ENCODE measurements around the gene MSI2.

MSI2 gene

DNA sequence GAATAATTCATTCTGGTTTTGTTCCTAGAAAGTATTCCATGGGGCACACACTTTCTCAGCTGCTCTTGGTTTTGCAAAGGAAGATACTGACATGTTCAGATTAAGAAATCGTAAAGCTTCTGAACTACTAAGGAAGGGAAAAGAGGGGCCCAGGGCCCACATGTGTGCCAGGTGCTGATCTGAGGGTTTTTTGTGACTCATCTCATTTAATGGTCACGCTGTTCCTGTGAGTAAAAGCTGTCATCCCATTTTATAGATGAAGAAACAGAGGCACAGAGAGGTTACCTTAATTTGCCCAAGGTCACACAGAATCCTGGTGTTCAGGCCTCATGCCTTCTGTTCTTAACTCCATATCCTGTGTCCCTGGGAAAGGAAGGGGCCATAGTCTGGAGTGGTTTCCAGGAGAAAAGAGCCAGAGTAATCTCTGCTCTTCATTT lies 113.2 kb downstream of the MSI2 start:
- DNase-seq (ENCODE audit: low read depth in 2 of 2): peak in 1 of 2 experiments; percentile 5

GRCh38 chr17:57370037-57370581 lies 113.8 kb downstream of the MSI2 start:
- DNase-seq (ENCODE audit: low read depth in 2 of 2): peak; percentile 33 to 36

DNA sequence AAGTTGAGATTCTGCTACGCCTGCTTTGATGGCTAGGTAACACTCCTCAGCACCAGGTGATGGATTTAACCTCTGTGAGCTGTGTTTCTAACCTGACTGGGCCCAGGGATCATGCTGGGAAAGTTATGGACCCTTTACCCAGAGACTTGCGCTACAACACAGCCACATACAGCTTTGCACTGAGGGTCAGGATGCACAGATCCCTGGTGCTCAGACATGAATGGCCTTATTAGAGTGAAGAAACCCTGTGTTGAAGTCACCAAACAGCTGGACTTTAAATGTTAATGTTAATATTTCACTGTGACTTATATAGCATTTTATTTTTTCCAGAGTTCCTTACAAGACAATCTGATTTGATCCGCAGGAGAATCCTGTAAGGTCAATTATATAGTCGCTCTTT lies 114.3 kb downstream of the MSI2 start:
- DNase-seq (ENCODE audit: low read depth in 2 of 2): no peak

- peak in 1 of 2 experiments; percentile 11 for DNase-seq (ENCODE audit: low read depth in 2 of 2)
These were observed 115.8 kb downstream of the MSI2 start for GRCh38 chr17:57372156-57372555.

DNA sequence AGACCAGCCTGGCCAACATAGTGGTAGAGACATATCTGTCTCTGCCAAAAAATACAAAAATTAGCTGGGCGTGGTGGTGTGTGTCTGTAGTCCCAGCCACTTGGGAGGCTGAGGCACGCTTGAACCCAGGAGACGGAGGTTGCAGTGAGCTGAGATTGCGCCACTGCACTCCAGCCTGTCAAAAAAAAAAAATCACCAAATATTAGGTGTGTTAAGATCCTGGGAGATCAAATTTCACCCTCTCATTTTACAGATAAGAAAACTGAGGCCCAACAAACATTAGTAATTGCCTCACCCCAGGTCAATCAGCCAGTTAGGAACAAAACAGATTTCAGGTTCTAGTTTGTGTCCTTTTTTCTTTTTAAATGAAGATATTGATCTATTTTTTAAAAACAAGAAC lies 116.7 kb downstream of the MSI2 start:
- DNase-seq (ENCODE audit: low read depth in 2 of 2): no peak

DNA sequence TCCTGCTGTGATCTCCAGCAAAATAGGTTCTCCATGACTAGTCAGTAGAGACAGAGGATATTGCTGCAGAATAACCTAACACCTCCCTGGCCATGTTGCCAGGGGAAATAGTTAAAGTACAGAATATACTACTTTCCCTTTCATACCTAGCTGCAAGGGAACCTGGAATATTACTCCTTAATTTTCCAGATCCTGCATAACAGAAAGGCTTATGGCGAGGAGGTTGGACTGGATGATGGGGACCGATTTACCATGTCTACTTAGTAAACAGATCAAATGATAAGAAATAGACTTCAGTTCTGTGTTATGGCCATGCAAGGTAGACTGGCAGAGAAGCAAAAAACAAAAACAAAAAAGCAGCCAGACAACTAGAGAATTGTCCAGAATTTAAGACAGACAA lies 117.4 kb downstream of the MSI2 start:
- DNase-seq (ENCODE audit: low read depth in 2 of 2): no peak

DNA sequence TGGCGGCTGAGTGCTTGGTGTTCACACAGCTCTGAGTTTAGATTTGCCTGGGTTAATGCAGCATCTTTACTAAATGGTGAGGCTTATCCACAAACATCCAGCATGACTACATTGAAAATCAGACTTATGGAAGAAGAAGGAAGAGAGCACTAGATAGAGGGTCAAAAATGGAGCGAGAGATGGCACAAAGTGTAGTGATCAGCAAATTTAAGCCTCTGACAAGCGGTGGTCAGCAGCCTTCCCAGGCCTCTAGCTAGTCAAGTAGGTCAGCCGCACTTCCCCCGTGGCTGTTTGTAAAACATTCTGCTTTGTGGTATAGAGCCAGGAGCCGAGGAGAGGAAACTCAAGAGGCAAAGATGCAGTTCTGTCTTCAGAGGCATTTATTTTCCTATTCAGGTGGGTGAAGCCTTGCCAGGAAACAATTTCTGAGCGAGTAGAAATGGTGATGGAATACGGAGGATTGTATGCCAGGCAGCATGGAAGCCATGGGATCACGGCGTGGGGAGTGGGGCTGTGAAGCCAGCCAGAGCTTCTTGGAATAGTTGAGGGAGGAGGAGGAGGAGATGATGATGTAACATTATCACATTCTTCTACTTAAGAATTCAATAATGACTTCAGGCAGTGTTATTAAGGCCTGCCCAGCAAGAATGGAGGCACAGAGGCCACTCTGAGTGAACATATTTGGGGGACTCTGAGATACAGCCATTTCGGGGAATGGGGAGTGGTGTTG lies 118.9 kb downstream of the MSI2 start:
- DNase-seq (ENCODE audit: low read depth in 2 of 2): no peak

DNA sequence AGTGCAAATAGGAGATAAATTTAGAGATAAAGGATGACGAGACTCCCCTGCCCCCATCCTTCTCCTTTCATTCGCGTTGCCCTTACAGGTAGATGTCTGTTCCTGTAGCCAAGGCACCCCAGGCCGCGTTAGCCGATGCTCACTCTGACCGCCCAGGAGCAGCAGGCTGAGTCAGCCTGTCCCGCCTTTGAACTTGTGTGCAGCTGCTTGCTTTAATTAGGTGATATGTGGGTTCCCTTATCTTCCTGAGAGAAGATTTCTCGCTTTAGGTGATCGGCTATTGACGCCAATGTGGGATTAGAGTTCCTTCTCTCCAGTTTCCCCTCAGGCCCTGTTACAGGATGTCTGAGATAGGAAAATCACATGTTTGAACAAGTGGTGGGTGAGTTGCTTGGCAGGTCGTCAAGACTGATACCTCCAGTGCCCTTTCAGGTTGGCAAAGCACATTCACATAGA lies 119.5 kb downstream of the MSI2 start:
- no peak for DNase-seq (ENCODE audit: low read depth in 2 of 2)

- DNase-seq (ENCODE audit: low read depth in 2 of 2): no peak
These were observed 120.8 kb downstream of the MSI2 start for GRCh38 chr17:57377094-57377493.

DNA sequence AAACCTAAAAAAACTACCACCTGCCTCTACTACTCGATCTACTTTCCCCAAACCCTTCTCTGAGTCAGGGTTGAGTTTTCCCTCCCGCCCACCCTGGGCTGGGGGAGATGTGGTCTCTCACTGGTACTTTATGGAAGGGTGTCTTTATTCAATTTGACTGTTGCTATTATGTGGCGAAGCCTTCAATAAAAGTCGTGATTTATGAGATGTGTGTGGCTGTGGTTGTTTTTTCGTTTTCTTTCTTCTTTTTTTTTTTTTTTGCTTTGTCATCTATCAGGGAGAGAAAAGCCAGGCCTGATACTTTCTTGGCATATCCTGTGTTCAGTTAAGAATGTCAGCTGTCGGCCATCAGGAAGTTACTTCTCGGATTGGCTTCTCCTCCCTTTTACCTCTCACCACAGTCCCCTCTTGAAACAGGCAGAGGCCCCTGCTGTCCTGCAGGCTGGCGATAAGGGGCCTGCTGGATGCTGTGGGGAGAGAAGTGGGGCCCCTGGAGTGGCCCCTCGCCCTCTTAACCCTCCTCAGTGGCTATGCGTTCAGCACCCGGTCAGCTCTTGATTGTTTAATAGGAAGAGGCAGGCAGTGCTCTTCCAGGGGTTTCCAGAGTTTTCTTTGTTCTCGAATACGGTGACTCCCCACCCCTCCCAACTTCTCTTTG lies 123.0 kb downstream of the MSI2 start:
- DNase-seq (ENCODE audit: low read depth in 2 of 2): peak in 1 of 2 experiments; percentile 14

- DNase-seq (ENCODE audit: low read depth in 2 of 2): no peak
These were observed 123.6 kb downstream of the MSI2 start for GRCh38 chr17:57379895-57380434.

- DNase-seq (ENCODE audit: low read depth in 2 of 2): no peak
These were observed 125.2 kb downstream of the MSI2 start for GRCh38 chr17:57381498-57381897.

GRCh38 chr17:57384219-57384618 lies 127.9 kb downstream of the MSI2 start:
- DNase-seq (ENCODE audit: low read depth in 2 of 2): no peak

DNA sequence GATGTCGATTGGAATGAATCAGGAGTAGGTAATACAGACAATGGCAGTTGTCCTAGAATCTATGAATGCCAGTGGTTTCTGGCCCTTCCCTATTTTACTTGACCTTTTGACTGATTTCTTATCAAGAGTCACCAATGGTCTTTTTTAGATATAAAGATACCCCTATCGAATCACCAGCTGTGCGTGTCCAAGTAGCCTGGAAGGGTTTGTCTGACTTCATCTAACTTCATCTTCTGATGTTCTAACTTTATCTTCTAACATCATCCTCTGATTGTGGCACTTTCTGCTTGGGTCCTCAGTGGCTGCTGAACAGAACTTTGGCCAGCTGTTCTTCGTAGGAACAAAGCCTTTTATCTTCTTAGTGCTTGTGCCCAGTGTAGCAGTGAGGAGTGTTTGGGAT lies 129.7 kb downstream of the MSI2 start:
- no peak for DNase-seq (ENCODE audit: low read depth in 2 of 2)

DNA sequence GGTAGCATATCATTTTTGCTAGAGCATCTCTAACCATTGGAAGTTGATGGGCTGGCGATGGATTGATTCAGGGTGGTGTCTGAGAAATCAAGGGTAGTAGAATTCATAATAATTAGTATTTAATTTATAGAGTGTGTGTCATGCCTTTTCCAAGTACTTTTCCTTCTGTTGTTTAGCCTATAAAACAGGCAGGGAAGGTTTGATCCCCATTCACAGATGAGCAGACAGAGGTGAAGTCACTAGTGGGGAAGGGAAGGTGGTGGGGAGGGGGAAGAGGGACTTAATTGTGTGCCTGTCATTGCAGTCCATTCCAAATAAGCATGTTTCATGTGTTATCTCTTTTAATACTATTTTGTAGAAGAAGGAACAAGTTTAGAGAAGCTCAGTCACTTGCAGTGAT lies 131.3 kb downstream of the MSI2 start:
- DNase-seq (ENCODE audit: low read depth in 2 of 2): no peak

GRCh38 chr17:57388131-57388725 lies 131.9 kb downstream of the MSI2 start:
- no peak for DNase-seq (ENCODE audit: low read depth in 2 of 2)

- DNase-seq (ENCODE audit: low read depth in 2 of 2): no peak
These were observed 133.2 kb downstream of the MSI2 start for GRCh38 chr17:57389473-57389872.

DNA sequence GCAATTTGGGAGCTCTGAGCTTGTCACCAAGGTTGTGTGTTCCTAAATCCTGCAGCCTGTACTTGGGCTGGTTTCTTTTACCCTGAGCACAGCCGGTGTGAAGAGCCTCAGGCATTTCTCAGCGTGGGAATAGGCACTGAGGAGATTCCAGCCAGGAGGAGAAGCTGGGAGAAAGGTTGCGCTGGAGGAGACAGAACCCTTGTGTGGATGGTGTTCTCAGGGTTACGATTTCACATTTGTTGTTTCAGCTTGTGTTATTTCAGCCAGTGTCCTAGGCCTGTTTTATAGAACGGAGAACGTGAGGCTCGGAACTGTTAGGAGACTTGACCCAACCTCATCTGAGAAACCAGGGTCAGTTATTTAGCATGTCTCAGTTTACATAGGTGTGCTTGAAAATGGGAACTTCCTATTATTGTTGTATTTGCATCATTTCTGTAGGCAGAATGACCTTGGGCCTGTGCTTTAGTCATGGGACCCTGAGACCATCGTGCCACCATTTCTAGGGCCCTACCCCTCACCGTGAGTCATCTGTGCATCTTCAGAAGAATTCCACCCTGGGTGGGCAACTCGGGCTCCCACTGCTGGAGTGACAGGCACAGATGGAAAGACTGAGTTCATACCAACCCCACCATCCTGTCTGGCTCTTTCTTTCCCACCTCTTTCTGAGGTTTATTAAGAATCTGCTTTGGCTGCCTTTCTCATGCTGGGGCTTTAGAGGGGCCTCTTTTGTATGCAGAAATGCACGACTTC lies 134.9 kb downstream of the MSI2 start:
- DNase-seq (ENCODE audit: low read depth in 2 of 2): no peak

- no peak for DNase-seq (ENCODE audit: low read depth in 2 of 2)
These were observed 135.6 kb downstream of the MSI2 start for GRCh38 chr17:57391857-57392471.

DNA sequence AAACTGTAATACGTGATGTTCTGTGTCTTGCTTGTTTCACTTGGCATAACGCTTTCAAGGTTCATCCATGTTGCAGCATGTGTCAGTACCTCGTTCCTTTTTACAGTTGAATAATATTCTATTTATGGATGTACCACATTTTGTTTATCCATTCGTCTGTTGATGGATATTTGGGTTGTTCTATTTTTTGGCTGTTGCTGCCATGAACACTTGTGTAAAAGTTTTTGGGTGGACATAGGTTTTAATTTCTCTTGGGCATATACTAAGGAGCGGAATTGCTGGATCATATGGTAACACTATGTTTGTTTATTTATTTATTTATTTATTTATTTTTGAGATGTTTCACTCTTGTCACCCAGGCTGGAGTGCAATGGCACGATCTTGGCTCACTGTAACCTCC lies 137.0 kb downstream of the MSI2 start:
- DNase-seq (ENCODE audit: low read depth in 2 of 2): no peak

GRCh38 chr17:57394375-57394774 lies 138.1 kb downstream of the MSI2 start:
- DNase-seq (ENCODE audit: low read depth in 2 of 2): no peak

Data from fibroblast of skin of left quadriceps (primary cell).